ENCODE data around the gene PTPRE.

GRCh38 chr10:128115356-128115755 lies 208.5 kb downstream of the PTPRE start:
- TF ChIP-seq CTCF (conservative IDR thresholded peaks at IDR 0.05) (no peak), ZFX (IDR thresholded peaks at IDR 0.05) (no peak)

Measured in C4-2B (cell line).